B cell (primary cell): ENCODE measurements around the gene CARD10. TPM values are rescaled to one million over a fixed set of nuclear protein-coding genes. Genes with fewer than 3 reads are reported as not detected.

Experiments used
- ATAC-seq: fragments of 200-7000 bp; cut with Tn5 transposase; one replicate; pipeline ENCODE4 v1.10.0; 2021; ENCODE audit warnings: low read depth, mild to moderate bottlenecking, moderate number of reproducible peaks, moderate library complexity
- CTCF ChIA-PET: fragments of 350-600 bp; sonication (Branson Sonifier 250); formaldehyde crosslinking; loops from one replicate; lab custom pipeline; 2021; ENCODE audit warnings: antibody characterized with exemption, inconsistent platforms; lab: Charles Lee
- POLR2A ChIA-PET: fragments of 350-600 bp; sonication (Branson Sonifier 250); formaldehyde crosslinking; loops from one replicate; lab custom pipeline; 2021; ENCODE audit warnings: antibody characterized with exemption; lab: Charles Lee
- DNase-seq: peaks from one replicate; pipeline ENCODE4 v3.0.0; 2013
- H2AFZ ChIP-seq: 2 replicates; pipeline ENCODE4 v1.6.1; 2012; ENCODE audit warnings: mild to moderate bottlenecking, low read depth, low read length; ENCODE audit not compliant: insufficient read depth, poor library complexity, severe bottlenecking
- H3K27ac ChIP-seq, 2 donors: 1 replicate in 1 of 2; 2 replicates in 1 of 2; pipeline ENCODE4 v1.5.1; 2012 to 2013; ENCODE audit warnings: low read length in 2 of 2, mild to moderate bottlenecking in 2 of 2, moderate library complexity in 1 of 2
- H3K27me3 ChIP-seq, 4 experiments: fragments of 200-600 bp in 1 of 4; sonication (generic) in 1 of 4; replicated peaks in 1 of 4; 1 replicate in 2 of 4; 2 replicates in 2 of 4; pipeline versions ENCODE4 v1.6.1 to v1.7.0; 2013 to 2016; ENCODE audit warnings: low read length in 3 of 4, mild to moderate bottlenecking in 2 of 4, mixed read lengths in 1 of 4, moderate library complexity in 1 of 4; ENCODE audit not compliant: insufficient read depth in 4 of 4, control insufficient read depth in 3 of 4; ENCODE audit errors: control extremely low read depth in 1 of 4
- H3K36me3 ChIP-seq, 2 experiments: replicated peaks in 1 of 2; 1 replicate in 1 of 2; 2 replicates in 1 of 2; pipeline versions ENCODE4 v1.6.1 to v1.7.1; 2013; ENCODE audit warnings: low read length in 1 of 2; ENCODE audit not compliant: insufficient read depth in 2 of 2, control insufficient read depth in 1 of 2; ENCODE audit errors: control extremely low read depth in 1 of 2, extremely low read depth in 1 of 2
- H3K4me1 ChIP-seq, 2 donors: fragments of 200-600 bp in 1 of 2; sonication (generic) in 1 of 2; 1 replicate in 1 of 2; 2 replicates in 1 of 2; pipeline versions ENCODE4 v1.5.1 to v1.6.1; 2013 to 2017; ENCODE audit warnings: low read length in 2 of 2; ENCODE audit not compliant: control insufficient read depth in 2 of 2, insufficient read depth in 2 of 2
- H3K4me2 ChIP-seq: replicated peaks from 2 replicates; pipeline ENCODE3; 2012; ENCODE audit warnings: mild to moderate bottlenecking, low read depth, low read length; ENCODE audit not compliant: poor library complexity, severe bottlenecking
- H3K4me3 ChIP-seq, 5 experiments: fragments of 200-600 bp in 1 of 5; sonication (generic) in 1 of 5; 1 replicate in 3 of 5; 2 replicates in 2 of 5; pipeline versions ENCODE4 v1.5.1 to v1.7.0; 2011 to 2016; ENCODE audit warnings: low read length in 4 of 5, mild to moderate bottlenecking in 4 of 5, low read depth in 2 of 5, control low read depth in 1 of 5, moderate library complexity in 1 of 5; ENCODE audit not compliant: insufficient read depth in 1 of 5; ENCODE audit errors: control extremely low read depth in 1 of 5, extremely low read depth in 1 of 5
- H3K79me2 ChIP-seq: fragments of 200-600 bp; sonication (generic); one replicate; pipeline ENCODE4 v1.6.0; 2016; ENCODE audit warnings: low read length; ENCODE audit not compliant: control insufficient read depth, insufficient read depth
- H3K9ac ChIP-seq: fragments of 200-600 bp; sonication (generic); 2 replicates; pipeline ENCODE4 v1.6.1; 2017; ENCODE audit warnings: mild to moderate bottlenecking, low read length, moderate library complexity
- H3K9me3 ChIP-seq, 3 donors: one replicate each; pipeline versions ENCODE4 v1.6.1 to v1.7.1; 2013; ENCODE audit warnings: low read length in 2 of 3; ENCODE audit not compliant: control insufficient read depth in 2 of 3, insufficient read depth in 1 of 3; ENCODE audit errors: control extremely low read depth in 1 of 3
- H4K20me1 ChIP-seq: 2 replicates; pipeline ENCODE4 v1.6.0; 2012; ENCODE audit warnings: mild to moderate bottlenecking, low read length; ENCODE audit not compliant: insufficient read depth, control insufficient read depth, poor library complexity, severe bottlenecking
- H3K27ac Mint-ChIP-seq: one replicate; pipeline ENCODE4 v1.8.0; 2021; ENCODE audit warnings: mixed read lengths
- H3K27me3 Mint-ChIP-seq: one replicate; pipeline ENCODE4 v1.8.0; 2021; ENCODE audit warnings: mixed read lengths
- H3K4me1 Mint-ChIP-seq: one replicate; pipeline ENCODE4 v1.8.0; 2021; ENCODE audit warnings: mixed read lengths
- H3K4me3 Mint-ChIP-seq: one replicate; pipeline ENCODE4 v1.8.0; 2021; ENCODE audit warnings: mixed read lengths
- H3K9me3 Mint-ChIP-seq: one replicate; pipeline ENCODE4 v1.8.0; 2022; ENCODE audit warnings: mixed read lengths; ENCODE audit not compliant: insufficient read depth
- CTCF ChIP-seq: fragments of 200-600 bp; IDR thresholded peaks from one replicate; pipeline ENCODE4 v1.8.0; 2022; ENCODE audit warnings: antibody characterized with exemption, mild to moderate bottlenecking
- EZH2 ChIP-seq: IDR thresholded peaks from 2 replicates; pipeline ENCODE4 v1.6.1; 2012; ENCODE audit warnings: borderline replicate concordance, low read depth, mild to moderate bottlenecking, moderate library complexity, low read length; ENCODE audit not compliant: insufficient read depth, poor library complexity, severe bottlenecking
- WGBS: methylation state at CpG from one replicate; pipeline ENCODE4 v1.1.5; 2013; ENCODE audit warnings: missing lambda C conversion rate; ENCODE audit not compliant: insufficient coverage; 5-methylcytosine and 5-hydroxymethylcytosine counted together
- intact Hi-C: fragments of 100-400 bp; cut with micrococcal nuclease; formaldehyde crosslinking; loops from one replicate; pipeline ENCODE4 v1.10.0; 2022
- polyA plus RNA-seq: library from polyadenylated mRNA; depleted of rRNA; stranded (reverse); fragments of >200 nt; gene quantifications from 2 replicates; pipeline ENCODE4 v1.2.3, GENCODE V29; 2012
- total RNA-seq, 2 donors: library from RNA; stranded (reverse); fragments of 120-200 nt in 1 of 2; gene quantifications; 1 replicate in 1 of 2; 2 replicates in 1 of 2; pipeline versions ENCODE4 v1.2.3 to v1.2.4, GENCODE V29; 2013 to 2022

CARD10 gene
- total and polyA plus RNA-seq, 2 donors (not counting 1 experiment from before 2014, with no cell fraction given): not detected

- Histone ChIP-seq H2AFZ (no peak overlapping the region), H3K27ac (no peak overlapping the region), H3K4me3 (no peak overlapping the region), H3K9ac (no peak overlapping the region), H3K9me3 (no peaks in the 10 kb centered on the region), H3K79me2 (no peaks in the 10 kb centered on the region), H3K36me3 (peaks cover 1 to 4% of the 10 kb centered on the region in 2 experiments), H3K27me3 (no peaks in the 10 kb centered on the region), H3K4me1 (no peaks in the 10 kb centered on the region), H3K4me2 (no peak overlapping the region), H4K20me1 (no peaks in the 10 kb centered on the region)
- intact Hi-C loops: no loop called here
- Mint-ChIP-seq H3K27ac (no peak overlapping the region), H3K4me1 (no peaks in the 10 kb centered on the region), H3K27me3 (no peaks in the 10 kb centered on the region), H3K4me3 (no peak overlapping the region), H3K9me3 (no peaks in the 10 kb centered on the region)
- DNase-seq (no peak), ATAC-seq (no peak)
- WGBS: 96% methylated on average over 15 of the region's 17 CpGs
- ChIA-PET POLR2A (interaction anchor here (0.9 kb wide), 1 partner anchor 139 kb away, joined by 3 read pairs; no protein-coding TSS in a partner anchor), CTCF (interaction anchor here (0.7 to 5.2 kb wide), 9 partner anchors 26 to 212 kb away, joined by 3 to 62 read pairs (median 4); partner anchors contain the start of genes MFNG and RAC2)
- no peak for TF ChIP-seq CTCF
- TF ChIP-seq EZH2: no peak
Observed at GRCh38 chr22:37456346-37456745, 62.9 kb downstream of the CARD10 start.

GRCh38 chr22:37455896-37456295 lies 63.3 kb downstream of the CARD10 start:
- DNase-seq (no peak), ATAC-seq (no peak)
- Histone ChIP-seq H3K27me3 (no peaks in the 10 kb centered on the region), H4K20me1 (no peaks in the 10 kb centered on the region), H3K9me3 (no peaks in the 10 kb centered on the region), H3K36me3 (peaks cover 1 to 4% of the 10 kb centered on the region in 2 experiments), H2AFZ (no peak overlapping the region), H3K9ac (no peak overlapping the region), H3K27ac (no peak overlapping the region), H3K4me1 (no peaks in the 10 kb centered on the region), H3K79me2 (no peaks in the 10 kb centered on the region), H3K4me3 (no peak overlapping the region), H3K4me2 (no peak overlapping the region)
- Mint-ChIP-seq H3K27ac (no peak overlapping the region), H3K4me1 (no peaks in the 10 kb centered on the region), H3K9me3 (no peaks in the 10 kb centered on the region), H3K27me3 (no peaks in the 10 kb centered on the region), H3K4me3 (no peak overlapping the region)
- 94% methylated on average over 13 of the region's 14 CpGs for WGBS
- ChIA-PET POLR2A (interaction anchor here (0.9 kb wide), 1 partner anchor 139 kb away, joined by 3 read pairs; no protein-coding TSS in a partner anchor), CTCF (interaction anchor here (0.7 to 5.2 kb wide), 7 partner anchors 31 to 197 kb away, joined by 3 to 62 read pairs (median 6); partner anchors contain the start of gene MFNG)
- TF ChIP-seq EZH2 (no peak), CTCF (no peak)
- intact Hi-C loops: no loop called here
